Cardiac muscle cell (in vitro differentiated cells and primary cell): ENCODE data around the gene LAMC1. TPM values are rescaled to one million over a fixed set of nuclear protein-coding genes. Genes with fewer than 3 reads are reported as not detected.
A peak's percentile ranks its signal among the peaks of the same experiment; 100 is the strongest.

Experiments
- DNase-seq, 2 donors: peaks; one replicate each; pipeline versions ENCODE4 v3.0.0 to v3.0.0-alpha.2; 2010 to 2017; ENCODE audit warnings: low read depth in 1 of 2, low spot score in 1 of 2
- H3K27ac ChIP-seq: fragments of 200-600 bp; sonication (generic); 2 replicates; pipeline ENCODE4 v1.5.1; 2016
- H3K27me3 ChIP-seq: fragments of 200-600 bp; sonication (generic); 2 replicates; pipeline ENCODE4 v1.6.0; 2016; ENCODE audit warnings: control low read depth
- H3K36me3 ChIP-seq: fragments of 200-600 bp; sonication (generic); 2 replicates; pipeline ENCODE4 v1.5.1; 2016; ENCODE audit warnings: control low read depth
- H3K4me1 ChIP-seq: fragments of 200-600 bp; sonication (generic); 2 replicates; pipeline ENCODE4 v1.8.1; 2017; ENCODE audit warnings: low read depth, mild to moderate bottlenecking, mixed run types
- H3K4me3 ChIP-seq: fragments of 200-600 bp; sonication (generic); 2 replicates; pipeline ENCODE4 v1.5.1; 2016; ENCODE audit warnings: mild to moderate bottlenecking
- H3K9me3 ChIP-seq: fragments of 200-600 bp; sonication (generic); 2 replicates; pipeline ENCODE4 v1.5.1; 2017; ENCODE audit warnings: low read depth, mild to moderate bottlenecking, control low read depth
- polyA plus RNA-seq: library from polyadenylated mRNA; unstranded; fragments of >200 nt; fragmentation: Nextera tagmentation; extraction: Ambion mirVana; gene quantifications from 2 replicates; pipeline ENCODE4 v1.2.1, GENCODE V29; 2016
- total RNA-seq: library from RNA; depleted of rRNA; stranded (reverse); fragments of >200 nt; gene quantifications from 2 replicates; pipeline ENCODE4 v1.2.3, GENCODE V29; 2016
- TF ChIP-seq, protein P1 (sequence below): IDR thresholded peaks from 2 replicates; pipeline ENCODE4 v1.5.1; 2012; ENCODE audit warnings: low read depth, mild to moderate bottlenecking, low read length

LAMC1 gene
- total and polyA plus RNA-seq, 2 experiments from 2014 or later, result 66.4 to 329 TPM

DNA sequence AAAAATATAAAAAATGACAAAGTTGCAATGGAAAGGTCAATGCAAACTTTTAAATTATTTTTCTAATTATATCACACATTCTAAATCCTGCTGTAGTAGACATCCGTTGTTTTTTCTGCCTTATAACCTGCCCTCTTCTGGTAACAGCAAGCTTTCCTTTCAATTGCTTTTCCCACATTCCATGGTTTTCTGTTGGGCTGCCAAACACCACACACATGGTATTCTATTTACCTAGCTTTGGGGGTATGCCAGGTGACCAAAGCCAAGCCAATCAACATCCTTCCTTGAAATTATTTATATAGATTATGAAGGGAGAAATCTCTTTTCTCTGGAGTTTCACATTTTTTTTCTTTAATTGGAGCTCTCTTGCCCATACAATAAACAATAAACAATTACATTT, 3.4 kb upstream of the LAMC1 start:
- TF ChIP-seq, protein P1, sequence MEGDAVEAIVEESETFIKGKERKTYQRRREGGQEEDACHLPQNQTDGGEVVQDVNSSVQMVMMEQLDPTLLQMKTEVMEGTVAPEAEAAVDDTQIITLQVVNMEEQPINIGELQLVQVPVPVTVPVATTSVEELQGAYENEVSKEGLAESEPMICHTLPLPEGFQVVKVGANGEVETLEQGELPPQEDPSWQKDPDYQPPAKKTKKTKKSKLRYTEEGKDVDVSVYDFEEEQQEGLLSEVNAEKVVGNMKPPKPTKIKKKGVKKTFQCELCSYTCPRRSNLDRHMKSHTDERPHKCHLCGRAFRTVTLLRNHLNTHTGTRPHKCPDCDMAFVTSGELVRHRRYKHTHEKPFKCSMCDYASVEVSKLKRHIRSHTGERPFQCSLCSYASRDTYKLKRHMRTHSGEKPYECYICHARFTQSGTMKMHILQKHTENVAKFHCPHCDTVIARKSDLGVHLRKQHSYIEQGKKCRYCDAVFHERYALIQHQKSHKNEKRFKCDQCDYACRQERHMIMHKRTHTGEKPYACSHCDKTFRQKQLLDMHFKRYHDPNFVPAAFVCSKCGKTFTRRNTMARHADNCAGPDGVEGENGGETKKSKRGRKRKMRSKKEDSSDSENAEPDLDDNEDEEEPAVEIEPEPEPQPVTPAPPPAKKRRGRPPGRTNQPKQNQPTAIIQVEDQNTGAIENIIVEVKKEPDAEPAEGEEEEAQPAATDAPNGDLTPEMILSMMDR, result peak; percentile 28
- Histone ChIP-seq H3K27me3 (no peaks in the 10 kb centered on the region), H3K9me3 (no peaks in the 10 kb centered on the region), H3K27ac (no peak overlapping the region), H3K4me3 (no peak overlapping the region), H3K36me3 (no peaks in the 10 kb centered on the region), H3K4me1 (peaks cover 2% of the 10 kb centered on the region)
- peak in 1 of 2 donors; percentile 63 for DNase-seq

DNA sequence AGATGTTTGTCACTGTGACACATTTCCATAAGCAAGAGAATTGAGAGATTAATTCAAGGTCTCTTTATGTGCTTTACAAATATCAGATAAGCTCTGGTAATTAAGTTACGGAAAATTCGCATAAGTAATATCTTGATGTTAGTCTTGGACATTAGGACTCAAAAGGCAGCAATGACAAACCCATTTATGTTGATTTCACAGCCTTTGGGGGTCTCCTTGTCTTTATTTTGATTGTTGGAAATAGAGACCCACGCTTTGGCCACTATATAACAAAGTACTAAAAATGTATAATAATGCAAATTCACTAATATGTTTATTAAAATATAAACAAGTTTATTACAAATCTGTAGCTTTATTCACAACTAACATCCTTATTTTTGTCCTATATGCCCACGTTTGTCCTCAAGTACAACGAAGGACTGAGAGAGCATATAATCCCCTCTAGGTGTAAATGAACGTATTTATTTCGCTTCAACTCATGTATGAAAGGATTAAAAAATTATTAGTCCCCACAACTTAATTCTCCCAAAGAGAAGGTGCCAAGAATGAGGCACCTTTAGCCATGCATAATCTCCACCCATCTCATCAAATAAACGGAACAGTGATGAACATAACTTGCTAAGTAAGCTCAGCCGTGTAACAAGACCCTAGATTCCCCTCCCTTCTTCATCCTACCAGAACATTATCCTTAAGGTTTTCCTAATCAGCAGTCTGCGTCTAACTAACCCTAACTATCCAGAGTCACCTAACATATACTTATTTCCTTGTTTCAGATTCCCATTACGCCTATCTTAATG, 1.6 kb upstream of the LAMC1 start:
- H3K4me1 ChIP-seq, result peaks cover 11% of the 10 kb centered on the region
- TF ChIP-seq, protein P1, result no peak
- H3K27me3 ChIP-seq, result no peaks in the 10 kb centered on the region
- DNase-seq, result no peak
- H3K4me3 ChIP-seq, result peak overlapping the region; percentile 61
- no peaks in the 10 kb centered on the region for H3K9me3 ChIP-seq
- no peaks in the 10 kb centered on the region for H3K36me3 ChIP-seq
- H3K27ac ChIP-seq, result peak overlapping the region; percentile 88

DNA sequence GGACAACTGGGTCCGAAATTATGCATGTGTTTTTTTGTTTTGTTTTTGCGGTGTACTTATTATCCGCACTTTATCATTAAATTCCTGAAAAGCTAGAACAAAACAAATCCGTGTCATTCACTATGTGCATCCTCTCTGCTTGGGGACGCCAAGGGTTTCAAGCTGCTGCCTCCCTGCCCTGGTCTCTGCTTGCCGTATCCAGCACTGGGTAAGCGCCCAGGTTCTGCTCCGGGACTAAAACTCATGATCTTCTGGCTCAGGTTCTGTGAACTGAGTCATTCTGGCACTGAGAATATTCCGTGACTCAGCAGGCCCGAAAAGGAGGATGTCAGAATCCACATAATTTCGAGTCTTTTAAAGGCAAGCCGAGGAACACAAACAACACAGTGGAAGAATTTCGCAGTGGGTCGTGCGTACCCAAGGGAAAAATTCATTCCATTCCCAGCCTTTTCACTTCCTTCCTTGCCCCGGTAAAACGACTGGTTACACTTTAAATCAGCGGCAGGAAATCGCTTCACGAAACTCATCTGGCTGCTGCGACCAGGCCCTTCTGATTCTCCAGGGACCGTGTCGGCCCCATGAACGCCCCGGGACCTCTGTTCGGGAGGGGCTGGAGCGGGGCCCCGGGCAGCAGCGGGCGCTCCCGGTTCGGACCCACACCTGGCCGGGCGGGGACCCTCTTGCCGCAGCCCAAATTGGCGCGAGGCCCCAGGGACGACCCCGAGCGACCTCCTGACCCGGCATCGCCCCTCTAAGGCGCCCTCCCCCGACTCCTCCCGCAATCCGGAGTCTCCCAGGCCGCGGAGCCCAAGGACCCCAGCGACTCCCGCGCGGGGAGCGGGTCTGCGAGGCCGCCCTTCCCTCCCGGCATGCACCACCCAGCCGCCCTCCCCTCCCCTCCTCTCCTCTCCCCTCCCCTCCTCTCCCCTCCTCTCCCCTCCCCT, 746 bp upstream of the LAMC1 start:
- no peaks in the 10 kb centered on the region for H3K36me3 ChIP-seq
- peaks cover 11% of the 10 kb centered on the region for H3K4me1 ChIP-seq
- no peaks in the 10 kb centered on the region for H3K27me3 ChIP-seq
- peak overlapping the region; percentile 88 for H3K27ac ChIP-seq
- TF ChIP-seq, protein P1, result no peak
- peak; percentile 69 to 98 for DNase-seq
- peak overlapping the region; percentile 61 for H3K4me3 ChIP-seq
- no peaks in the 10 kb centered on the region for H3K9me3 ChIP-seq

DNA sequence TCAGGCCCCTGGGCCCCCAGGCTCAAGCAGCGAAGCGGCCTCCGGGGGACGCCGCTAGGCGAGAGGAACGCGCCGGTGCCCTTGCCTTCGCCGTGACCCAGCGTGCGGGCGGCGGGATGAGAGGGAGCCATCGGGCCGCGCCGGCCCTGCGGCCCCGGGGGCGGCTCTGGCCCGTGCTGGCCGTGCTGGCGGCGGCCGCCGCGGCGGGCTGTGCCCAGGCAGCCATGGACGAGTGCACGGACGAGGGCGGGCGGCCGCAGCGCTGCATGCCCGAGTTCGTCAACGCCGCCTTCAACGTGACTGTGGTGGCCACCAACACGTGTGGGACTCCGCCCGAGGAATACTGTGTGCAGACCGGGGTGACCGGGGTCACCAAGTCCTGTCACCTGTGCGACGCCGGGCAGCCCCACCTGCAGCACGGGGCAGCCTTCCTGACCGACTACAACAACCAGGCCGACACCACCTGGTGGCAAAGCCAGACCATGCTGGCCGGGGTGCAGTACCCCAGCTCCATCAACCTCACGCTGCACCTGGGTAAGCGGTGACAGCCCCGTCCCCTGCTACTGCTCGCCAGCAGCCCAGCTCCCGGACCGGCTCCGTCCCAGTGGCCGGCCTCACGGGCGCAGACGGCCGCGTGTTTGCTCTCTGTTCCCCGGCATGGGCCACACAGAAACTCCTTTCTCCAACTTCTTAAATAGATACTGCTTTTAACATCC, 539 bp downstream of the LAMC1 start:
- TF ChIP-seq, protein P1, result peak; percentile 50
- peak overlapping the region; percentile 61 for H3K4me3 ChIP-seq
- peaks cover 11% of the 10 kb centered on the region for H3K4me1 ChIP-seq
- peak; percentile 49 to 74 for DNase-seq
- H3K9me3 ChIP-seq, result no peaks in the 10 kb centered on the region
- peak overlapping the region; percentile 88 for H3K27ac ChIP-seq
- no peaks in the 10 kb centered on the region for H3K36me3 ChIP-seq
- H3K27me3 ChIP-seq, result no peaks in the 10 kb centered on the region
